Suprapubic skin (tissue), 4 donors: Measurements from ENCODE around the gene HLF.

Experiments
- POLR2A ChIP-seq, 2 donors: fragments of 450-650 bp; IDR thresholded peaks; one replicate each; pipeline ENCODE4 v1.6.1; 2017; ENCODE audit warnings: antibody characterized with exemption in 2 of 2, mild to moderate bottlenecking in 2 of 2, moderate library complexity in 2 of 2
- POLR2AphosphoS5 ChIP-seq, 3 donors: sonication (generic); formaldehyde crosslinking; IDR thresholded peaks; one replicate each; pipeline ENCODE4 v1.6.1; 2017; ENCODE audit warnings: antibody characterized with exemption in 3 of 3
- TF ChIP-seq, protein P1 (sequence below), 2 donors: fragments of 200-600 bp in 1 of 2; fragments of 450-650 bp in 1 of 2; sonication (generic) in 1 of 2; IDR thresholded peaks; one replicate each; pipeline ENCODE4 v1.5.1; 2016 to 2019; ENCODE audit warnings: antibody characterized with exemption in 2 of 2, mild to moderate bottlenecking in 1 of 2, moderate library complexity in 1 of 2

- TF ChIP-seq, protein P1, sequence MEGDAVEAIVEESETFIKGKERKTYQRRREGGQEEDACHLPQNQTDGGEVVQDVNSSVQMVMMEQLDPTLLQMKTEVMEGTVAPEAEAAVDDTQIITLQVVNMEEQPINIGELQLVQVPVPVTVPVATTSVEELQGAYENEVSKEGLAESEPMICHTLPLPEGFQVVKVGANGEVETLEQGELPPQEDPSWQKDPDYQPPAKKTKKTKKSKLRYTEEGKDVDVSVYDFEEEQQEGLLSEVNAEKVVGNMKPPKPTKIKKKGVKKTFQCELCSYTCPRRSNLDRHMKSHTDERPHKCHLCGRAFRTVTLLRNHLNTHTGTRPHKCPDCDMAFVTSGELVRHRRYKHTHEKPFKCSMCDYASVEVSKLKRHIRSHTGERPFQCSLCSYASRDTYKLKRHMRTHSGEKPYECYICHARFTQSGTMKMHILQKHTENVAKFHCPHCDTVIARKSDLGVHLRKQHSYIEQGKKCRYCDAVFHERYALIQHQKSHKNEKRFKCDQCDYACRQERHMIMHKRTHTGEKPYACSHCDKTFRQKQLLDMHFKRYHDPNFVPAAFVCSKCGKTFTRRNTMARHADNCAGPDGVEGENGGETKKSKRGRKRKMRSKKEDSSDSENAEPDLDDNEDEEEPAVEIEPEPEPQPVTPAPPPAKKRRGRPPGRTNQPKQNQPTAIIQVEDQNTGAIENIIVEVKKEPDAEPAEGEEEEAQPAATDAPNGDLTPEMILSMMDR (IDR thresholded peaks at IDR 0.05), result no peak
- no peak for TF ChIP-seq POLR2A (IDR thresholded peaks at IDR 0.05)
- no peak for TF ChIP-seq POLR2AphosphoS5 (IDR thresholded peaks at IDR 0.05)
Observed at GRCh38 chr17:55326030-55326429, 61.3 kb downstream of the HLF start.
